Activated CD4-positive, alpha-beta T cell treated with anti-CD3 and anti-CD28 coated beads, Interleukin-2, amount 50 U/mL, for 48 hours (primary cell): ENCODE data around the gene PLEKHG3.

ENCODE experiments used
- DNase-seq, 2 experiments: peaks; one replicate each; pipeline ENCODE4 v3.0.0-alpha.2; 2020

The PLEKHG3 gene

DNA sequence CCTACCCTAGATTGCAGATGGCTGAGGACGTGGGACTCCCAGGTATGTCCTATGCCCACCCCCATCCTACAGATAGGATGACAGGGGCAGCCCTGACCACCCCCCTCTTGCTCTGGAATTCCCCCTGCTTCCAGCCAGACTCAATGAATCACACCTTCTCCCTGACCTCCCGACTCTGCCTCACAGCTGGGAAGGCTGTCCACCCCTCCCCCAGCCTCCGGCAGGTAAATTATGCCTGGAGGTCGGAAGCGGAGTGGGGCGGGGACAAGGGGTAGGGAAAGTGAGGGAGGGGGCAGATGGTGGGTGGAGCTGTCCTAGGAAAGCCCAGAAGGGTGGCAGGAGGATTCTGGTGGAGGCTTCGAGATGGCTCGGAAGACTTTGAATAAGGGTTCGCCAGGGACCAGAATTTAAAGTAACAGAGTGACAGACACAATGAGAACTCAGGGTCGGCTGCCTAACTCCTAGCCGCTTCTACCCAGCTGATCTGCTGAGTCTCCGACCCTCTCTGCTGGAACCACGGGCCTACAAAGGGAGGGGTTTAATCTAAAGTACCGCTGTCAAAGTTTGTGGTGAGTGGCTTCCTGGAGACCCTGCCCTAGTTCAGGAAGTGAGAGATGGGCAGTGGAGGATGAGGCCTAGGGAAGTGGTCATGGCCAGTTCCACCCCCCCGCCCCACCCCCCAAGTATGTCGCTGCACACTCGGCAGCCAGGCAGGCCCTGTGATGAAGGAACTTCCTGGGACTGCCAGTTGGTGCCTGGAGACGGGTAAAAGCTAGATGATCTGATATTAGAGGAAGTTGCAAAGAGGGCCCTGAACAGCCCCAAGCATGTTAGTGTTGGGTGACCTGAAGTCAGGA is 4.2 kb downstream of the PLEKHG3 start:
- no peak for DNase-seq

DNA sequence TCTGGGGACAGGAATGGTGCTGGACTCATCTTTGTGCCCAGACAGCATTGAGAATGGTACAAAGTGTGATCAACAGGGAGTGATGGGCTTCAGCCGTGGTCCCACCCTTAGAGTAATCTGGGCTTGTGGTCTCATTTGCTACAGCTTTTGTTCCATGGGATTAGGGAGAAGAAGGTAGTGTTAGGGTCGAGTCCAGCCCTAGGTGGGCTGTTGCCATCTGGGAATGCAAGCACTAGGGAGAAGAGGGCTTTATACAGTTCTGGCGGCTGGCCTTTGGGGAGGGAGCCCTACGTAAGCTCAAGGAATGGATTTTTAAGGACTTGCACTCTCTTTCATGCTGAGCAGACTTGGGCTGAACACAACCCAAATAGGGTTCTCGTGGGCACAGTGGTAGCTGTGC is 4.9 kb downstream of the PLEKHG3 start:
- no peak for DNase-seq

DNA sequence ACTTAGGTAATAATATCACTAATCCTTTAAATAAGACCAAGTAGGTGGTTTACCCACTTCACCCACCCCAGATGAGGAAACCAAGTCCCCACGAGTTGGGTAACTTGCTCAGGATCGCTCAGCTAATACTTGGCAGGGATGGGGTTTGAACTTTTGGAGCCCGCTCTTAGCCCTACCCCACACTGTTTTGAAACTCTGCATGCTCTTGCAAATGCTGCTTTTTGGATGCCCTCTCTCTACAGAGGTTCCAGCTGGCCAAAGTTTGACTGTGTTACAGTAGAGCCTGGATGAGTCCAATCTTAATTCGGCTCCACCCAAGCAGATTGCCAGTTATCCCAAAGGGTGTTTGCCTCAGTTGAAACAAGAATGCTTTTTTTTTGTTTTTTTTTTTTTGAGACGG is 6.8 kb downstream of the PLEKHG3 start:
- no peak for DNase-seq

DNA sequence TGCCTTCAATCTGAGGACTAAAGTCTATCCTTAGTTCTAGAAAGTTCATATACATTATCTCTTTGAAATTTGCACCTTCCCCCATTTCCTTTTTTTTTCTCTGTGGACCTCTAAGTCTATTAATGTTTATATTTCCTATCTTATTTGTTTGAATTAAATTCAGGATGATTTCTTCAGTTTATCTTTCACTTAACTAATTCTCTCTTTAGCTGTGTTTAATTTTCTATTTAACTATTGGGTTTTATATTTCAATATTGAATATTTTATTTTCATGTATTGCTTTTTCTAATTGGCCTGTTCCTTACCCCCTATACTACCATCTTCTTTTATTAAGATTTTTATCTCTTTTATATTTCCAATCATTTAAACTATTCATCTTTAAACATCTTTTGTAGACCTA is 9.5 kb downstream of the PLEKHG3 start:
- no peak for DNase-seq

DNA sequence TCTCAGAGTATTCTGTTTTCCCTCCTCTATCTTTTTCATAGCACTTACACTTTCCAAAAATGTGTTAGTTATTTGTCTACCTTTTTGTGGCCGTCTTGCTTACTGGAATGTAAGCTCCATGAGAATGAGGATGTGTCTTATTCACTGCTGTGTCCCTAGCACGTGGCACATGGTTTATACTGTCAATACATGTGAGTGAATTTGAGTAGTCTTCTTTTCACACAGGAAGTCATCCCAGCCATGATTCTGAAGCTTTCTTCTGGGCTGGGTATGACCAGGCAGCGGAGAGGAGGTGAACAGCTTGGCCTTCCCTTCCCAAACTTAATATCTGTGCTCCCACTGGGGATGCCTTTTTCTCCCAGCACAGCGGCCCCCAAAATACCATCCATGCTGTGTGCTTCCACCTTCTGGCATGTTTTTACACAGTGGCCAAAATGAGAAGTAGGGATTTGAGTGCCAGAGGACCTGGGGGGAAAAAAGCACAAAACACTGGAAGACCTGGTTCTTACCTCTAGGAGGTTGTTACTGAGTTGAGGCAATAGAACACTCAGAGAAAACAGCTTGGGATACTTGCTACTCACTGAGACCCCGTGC is 10.3 kb downstream of the PLEKHG3 start:
- no peak for DNase-seq

DNA sequence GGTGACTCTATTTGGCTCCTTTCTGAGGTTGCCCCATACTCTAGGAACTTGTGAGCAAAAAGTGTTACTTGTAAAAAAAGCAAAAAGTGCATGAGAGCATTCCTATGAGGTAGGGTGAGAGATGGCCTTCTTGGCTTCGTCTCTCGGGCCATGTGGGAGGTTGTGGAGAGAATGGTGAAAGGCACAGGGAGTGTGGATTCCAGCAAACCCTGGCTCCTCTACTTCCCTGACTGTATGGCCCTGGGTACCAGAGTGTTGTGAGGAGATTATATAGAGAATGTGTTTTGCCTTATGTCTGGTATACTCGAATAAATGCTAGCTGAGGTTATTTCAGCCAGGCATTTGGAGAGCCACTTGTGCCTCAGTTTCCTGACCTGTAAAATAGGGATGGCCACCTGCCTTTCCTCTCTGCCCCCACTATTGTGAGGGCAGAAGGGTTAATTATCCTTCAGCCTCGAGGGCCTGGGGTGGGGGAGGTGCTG is 11.0 kb downstream of the PLEKHG3 start:
- DNase-seq = no peak

DNA sequence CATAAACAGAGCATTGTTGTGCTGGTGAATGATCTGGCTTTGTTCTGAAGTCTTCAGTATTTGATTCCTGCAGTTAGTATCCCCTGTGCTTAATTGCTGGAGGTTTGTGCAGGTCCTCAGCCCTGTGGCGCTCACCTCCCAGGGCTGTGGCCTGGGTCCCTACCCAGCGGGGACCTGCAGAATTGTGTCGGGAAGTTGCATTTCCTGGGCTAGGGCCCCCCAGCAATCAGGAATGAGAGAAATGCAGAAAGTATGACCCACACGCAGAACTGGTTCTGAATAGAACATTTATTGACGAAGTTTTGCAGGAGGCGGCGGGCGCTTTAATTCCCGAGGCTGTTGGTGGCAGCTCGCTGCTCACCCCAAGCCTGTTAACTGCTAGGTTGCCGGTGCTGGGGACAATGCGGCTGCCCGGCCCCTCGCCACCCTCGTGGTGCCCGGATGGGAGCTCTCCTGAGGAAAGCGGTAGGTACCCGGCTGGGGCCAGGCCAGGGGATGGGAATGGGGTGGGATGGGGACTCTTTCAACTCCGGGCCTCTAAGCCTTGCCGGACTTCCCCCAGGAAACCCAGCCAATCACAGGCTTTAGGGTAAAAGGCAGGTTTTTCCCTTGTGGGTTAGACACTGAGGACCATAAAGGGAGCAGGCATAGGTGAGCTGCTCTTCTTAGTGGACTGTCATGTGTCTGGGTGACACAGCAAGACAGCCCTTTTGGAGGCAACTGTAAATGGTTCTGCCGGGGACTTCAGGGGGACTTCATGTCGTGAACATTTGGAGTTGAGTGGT is 11.6 kb downstream of the PLEKHG3 start:
- DNase-seq = no peak

DNA sequence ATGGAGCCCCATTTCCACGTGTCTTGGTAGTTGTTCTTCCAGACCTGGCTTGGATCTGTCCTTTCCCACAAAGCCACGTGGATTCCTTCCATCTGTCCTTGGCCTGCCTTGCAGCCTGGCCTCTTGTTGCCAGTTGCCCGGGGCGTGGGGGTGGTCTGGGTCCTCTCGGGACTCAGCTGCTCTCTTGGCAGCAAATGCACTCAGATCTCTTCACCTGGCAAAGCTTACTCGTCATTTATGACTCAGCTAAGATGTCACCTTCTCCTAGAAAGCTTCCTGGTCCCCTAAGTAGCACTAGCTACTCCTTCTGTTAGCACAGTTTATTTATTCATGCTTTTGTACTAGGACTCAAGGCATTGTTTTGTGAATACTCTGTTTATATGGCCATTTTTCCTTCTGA is 13.6 kb downstream of the PLEKHG3 start:
- no peak for DNase-seq

DNA sequence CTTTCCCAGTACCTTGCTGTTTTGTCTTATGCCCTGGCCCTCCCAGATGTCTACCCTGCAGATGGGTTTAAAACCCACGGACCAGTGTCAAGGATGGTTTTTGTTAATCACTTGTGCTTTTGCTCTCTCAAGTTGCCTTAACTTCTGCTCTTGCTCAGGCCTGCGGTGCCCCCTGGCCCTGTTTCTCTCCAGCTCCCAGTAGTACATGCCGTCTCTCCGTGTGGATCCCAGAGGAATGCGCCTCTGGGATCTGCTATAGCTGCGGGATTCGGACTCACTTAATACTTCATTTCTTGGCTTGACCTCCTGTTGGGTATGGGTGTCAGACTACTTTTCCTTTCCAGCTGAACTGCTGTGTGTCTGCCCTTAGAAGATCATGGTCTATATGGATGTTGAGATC is 14.5 kb downstream of the PLEKHG3 start:
- no peak for DNase-seq

DNA sequence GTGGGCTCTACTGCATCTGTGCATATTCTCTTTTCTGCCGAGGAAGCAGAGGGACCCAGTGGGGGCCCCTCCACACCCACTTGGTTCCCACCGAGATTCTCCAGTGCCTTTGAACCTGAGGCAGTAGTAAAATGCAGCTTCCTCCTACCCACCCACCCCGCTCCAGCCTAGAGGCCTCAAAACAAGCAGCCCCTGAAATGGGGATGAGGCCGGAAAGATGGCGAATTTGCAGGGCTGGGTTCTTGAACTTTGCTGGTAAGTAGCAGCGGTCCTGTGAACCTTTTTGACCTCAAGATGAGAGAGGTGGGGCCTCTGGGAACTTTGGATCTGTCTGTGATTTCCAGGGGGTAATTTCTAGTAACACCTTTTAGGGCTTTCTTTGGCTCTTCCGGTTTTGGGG is 15.4 kb downstream of the PLEKHG3 start:
- DNase-seq = no peak

DNA sequence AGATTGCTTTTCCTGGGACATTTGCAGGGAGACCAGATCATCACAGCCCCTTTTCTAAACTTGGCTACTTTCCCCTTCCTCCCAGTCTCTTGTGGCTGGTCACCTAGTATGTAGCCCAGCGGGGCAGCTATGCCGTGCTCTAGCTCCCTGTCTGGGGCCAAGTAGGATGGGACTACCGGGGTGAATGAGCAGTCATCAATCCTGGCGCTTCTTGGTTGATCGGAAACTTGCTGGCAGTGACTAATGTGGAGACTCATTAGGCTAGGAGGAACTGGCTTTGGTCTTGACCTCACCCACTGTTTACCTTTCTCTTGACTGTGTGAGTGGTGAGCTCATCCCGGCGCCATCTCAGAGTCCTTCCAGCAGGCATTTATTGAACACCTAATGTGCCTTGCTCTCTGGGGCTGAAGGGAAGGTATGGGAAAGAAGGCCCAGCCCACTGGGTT is 15.9 kb downstream of the PLEKHG3 start:
- no peak for DNase-seq

DNA sequence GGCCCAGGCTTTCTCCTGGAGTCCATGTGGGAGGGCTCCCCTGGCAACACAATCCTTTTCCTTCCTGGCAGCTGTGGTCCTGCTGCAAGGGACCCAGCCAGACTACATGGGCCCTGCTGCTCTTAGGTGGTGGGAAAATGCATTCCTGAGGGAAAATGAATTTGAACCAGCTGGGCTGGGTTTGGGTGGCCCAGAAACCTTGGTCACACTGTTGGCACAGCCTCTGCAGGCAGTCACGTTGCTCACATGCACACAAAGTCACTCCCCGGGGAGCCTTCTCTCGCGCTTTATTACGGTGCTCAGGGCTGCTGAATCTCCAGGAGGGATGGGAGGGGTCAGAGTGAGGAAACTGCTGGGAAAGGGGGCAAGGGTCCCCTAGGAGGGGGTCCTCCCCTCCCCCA is 17.2 kb downstream of the PLEKHG3 start:
- DNase-seq = no peak

DNA sequence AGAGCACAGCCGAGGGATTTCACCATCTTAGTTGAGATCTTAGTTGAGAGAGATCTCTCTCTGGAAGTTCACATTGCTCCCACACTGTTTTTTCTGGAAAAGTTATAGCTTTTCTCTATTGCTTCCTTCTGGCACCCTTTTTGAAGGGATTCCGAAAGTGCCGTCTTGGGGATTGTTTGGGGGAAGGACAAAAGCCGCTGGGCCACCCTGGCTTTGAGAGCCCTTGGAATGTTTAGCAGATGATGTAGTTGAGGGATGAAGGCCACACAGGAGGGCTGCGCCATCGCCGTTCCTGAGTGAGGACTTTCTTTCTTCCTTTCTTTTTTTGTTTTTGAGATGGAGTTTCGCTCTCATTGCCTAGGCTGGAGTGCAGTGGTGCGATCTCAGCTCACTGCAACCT is 17.7 kb downstream of the PLEKHG3 start:
- no peak for DNase-seq

DNA sequence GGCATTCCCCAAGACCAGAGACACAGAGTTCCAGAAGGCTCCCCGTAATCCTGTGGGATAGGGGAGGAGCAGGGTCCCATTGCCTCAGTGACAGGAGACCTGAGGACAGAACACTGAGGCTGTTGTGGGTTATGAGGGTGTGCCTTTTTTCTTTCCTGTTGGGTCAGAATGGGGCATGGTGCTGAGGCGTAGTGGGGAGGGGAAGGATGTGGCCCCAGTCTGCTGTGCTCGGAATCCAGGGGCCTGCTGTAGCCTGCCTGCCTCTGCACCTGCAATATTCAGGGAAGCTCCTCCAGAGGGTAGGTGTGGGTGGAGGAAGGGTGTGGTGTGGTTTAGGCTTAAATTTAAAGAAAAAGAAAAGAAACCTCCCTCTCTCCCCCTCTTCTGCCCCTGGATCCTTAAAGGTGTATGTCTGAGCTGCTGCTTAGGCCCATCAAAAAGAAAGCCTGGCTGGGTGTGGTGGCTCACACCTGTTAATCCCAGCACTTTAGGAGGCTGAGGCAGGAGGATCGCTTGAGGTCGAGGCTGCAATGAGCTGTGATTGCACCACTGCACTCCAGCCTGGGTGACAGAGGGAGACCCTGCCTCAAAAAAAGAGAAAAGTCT is 18.7 kb downstream of the PLEKHG3 start:
- DNase-seq = no peak

DNA sequence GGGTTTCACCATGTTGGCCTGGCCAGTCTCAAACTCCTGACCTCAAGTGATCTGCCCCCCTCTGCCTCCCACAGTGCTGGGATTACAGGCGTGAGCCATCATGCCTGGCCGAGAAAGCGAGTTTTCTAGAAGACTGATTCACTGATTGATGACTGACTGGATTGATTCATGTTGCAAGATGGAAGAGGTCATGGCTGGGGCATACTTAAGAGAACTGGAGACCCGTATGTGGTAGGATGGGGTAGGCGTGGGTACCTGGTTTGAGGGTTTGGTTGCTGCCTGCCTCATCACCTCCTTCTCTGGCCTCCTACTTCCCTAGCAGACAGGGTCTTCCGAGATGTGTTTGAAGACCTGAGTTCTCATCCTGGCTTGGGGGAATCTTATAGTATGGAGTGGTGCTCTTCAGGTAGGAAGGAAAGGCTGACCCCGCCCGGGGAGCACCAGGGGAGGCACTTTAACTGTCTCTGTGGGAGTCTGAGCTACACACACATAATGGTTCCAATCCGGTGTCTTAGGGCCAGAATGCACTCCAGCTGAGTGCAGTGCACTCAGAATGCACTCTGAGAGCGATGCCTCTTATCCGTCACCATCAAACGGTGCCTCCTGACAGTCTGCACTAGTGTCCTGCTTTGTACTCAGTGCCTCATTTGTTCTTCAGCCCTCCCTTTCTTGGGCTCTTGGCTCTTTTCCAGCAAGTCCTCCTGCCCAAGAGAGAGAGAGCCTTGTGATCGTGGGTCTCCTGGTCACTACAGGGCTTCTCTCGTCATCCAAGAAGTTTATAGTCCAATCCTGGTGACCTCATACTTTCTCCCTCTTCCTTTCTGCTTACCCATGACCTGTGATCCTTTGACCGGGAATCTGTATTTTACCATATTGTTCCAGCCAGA is 19.7 kb downstream of the PLEKHG3 start:
- DNase-seq = peak in 1 of 2 experiments; percentile 27

DNA sequence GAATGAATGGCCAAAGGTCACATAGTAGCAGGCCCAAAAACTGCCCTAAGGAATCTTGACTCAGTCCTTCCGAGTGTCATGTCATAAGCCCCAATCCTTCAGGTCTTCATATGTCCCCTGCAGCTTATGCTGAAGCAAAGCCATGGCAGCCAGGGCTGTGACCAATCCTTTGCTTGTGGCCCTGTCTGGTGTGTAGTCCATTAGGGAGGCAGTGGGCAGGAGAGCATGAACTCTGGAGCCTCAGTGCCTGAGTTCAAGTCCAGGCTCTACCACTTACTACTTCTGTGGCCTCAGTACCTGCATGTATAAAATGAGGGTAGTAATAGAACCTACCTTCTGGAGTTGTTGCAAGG is 20.3 kb downstream of the PLEKHG3 start:
- no peak for DNase-seq

DNA sequence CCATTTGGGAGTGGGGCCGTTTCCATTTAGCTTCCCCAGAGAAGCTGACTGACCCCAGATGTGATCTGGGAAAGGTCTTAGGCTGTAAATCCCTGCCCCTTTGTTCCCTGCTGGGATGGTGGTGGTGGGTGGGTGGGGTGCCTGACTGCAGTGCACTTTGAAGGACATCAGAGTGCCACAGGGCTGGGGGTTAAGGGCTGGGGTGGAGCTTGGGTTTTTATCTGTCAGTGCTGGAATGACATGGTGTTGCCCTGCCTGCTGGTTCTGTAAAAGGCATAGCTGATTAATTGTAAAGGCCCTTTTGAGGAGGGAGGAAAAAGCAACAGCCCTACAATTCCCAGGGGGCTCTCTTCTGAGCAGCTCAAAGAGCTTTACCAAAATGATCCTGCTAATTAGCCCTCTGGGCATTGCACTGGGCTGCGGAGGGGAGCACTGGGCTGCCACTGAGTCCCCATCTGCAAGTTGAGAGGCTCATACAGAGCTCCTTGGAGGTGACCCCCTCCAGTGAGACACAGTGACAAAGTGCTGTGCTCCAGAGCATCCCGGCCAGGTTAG is 21.1 kb downstream of the PLEKHG3 start:
- no peak for DNase-seq

DNA sequence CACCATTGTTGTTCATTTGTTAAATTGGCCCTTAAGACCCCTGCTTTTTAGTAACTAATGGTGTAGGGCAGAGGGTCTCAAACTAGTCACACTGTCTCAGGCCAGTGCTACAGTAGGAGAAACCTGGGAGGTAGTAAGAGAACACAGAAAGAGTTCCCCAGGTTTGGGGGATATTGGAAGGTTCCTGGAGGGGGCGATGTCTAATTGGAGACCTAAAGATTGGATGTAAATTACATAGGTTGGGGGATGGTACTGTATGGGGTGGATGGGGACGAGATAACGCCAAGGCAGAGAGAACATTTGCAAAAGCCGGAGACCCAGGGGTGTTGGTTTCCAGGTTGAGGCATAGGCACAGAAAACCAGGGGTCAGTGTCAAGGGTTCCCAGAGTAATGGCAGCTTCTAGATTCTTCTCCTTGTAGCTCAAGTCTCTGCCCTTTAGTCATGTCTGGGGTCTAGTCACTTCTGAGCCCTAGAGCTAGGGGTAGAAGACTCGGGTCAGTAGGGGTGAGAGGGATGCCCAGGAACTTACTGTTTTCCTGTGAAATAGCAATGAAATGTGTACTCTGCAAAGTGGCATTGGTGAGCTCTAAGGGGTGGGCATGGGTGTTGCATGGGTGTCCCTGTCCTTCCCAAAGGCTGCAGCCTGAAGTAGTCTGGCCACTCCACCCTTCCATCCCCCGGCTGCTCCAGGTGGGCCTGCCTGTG is 21.8 kb downstream of the PLEKHG3 start:
- no peak for DNase-seq

DNA sequence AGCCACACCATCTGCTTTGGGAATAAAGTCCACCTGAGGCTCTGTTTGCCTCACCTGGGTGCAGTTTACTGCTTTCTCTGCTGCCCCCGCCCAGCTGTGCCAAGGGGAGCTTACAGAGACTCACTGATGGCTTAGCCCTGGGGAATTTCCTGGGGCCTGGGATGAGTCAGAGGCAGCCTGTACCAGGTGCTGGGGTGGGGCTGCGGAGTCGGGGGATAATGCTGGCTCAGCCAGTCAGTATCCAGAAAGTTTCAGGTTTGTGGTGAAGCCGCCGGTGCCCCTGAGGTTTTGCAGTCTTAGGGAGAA is 22.3 kb downstream of the PLEKHG3 start:
- DNase-seq = peak; percentile 51 to 68

DNA sequence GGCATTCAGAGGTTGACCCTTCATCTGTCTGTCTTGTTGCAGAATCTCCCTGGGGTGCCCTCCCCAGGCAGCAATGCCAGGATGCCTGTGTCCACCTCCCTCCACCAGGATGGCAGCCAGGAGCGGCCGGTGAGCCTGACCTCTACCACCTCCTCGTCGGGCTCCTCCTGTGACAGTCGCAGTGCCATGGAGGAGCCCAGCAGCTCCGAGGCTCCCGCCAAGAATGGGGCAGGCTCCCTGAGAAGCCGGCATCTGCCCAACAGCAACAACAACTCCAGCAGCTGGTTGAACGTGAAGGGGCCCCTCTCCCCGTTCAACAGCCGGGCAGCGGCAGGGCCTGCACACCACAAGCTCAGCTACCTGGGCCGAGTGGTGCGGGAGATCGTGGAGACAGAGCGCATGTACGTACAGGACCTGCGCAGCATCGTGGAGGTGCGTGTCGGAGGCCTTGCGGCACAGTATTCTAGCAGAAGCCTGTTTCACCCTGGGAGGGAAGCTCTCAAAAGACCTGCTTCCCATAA is 23.4 kb downstream of the PLEKHG3 start:
- no peak for DNase-seq

DNA sequence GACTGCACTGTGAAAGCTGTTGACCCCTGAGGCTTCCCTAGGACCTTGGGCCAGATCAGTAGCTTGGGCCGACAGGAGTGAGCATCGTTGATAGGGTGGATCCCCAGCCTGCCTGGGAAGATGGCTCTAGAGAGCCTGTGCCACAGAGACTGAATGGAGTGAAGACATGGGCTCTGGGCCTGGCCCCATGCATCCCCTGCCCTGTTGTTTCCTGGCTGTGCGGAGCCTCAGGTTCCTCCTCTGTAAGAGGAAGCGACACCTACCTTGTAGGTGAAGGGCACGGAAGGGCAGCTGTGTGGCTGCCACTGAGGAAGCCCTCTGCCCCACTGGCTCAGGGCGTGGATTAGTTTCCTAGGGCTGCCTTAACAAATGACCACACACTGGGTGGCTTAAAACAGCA is 23.9 kb downstream of the PLEKHG3 start:
- DNase-seq = no peak
